Measurements from ENCODE around the gene SLC9A3.

SLC9A3 gene

DNA sequence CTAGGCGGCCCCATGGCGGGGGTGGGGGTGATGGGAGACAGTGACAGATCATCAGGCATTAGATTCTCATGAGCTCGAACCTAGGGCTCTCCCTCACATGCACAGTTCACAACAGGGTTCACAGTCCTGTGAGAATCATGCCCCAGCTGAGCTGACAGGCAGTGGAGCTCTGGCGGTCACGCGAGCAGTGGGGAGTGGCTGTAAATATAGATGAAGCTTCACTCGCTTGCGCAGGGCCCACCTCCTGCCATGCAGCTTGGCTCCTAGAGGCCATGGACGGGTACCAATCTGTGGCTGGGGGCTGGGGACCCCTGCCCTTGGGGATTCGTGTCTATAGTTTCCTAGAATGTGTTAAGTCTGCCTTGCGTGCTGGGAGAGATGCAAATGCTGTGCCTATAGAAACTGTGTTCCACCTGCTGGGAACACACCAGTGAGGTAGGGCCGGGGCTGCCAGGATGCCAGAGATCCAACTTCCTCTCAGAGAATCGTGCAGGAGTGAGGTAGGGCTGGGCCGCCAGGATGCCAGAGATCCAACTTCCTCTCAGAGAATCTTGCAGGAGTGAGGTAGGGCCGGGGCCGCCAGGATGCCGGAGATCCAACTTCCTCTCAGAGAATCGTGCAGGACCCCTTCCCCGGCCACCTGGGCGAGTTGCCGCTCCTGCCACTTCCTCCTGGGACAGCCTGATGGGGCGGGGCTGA, 95.3 kb downstream of the SLC9A3 start:
- DNase-seq (ENCODE audit: low read depth) = no peak

DNA sequence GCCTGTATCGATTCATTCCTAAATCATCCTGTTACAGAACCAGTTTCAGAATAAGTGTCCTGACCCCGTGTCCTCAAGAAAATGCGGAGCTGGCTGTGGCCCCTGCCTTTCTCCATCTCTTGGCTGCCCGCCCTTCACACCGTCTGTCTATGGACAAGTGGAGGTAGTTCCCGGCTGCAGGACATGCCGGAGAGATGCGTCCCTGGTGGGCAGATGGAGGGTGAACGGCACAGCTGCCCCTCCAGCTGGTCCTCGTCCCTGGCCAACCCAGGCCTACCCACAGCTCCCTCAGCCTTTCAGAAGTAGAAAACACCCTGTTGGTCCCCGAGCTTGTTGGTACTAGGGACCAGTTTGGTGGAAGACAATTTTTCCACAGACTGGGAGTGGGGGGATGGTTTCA, 96.0 kb downstream of the SLC9A3 start:
- DNase-seq (ENCODE audit: low read depth) = no peak

GRCh38 chr5:427415-428087, 96.7 kb downstream of the SLC9A3 start:
- DNase-seq (ENCODE audit: low read depth) = no peak

GRCh38 chr5:426392-426976, 97.8 kb downstream of the SLC9A3 start:
- DNase-seq (ENCODE audit: low read depth) = no peak

DNA sequence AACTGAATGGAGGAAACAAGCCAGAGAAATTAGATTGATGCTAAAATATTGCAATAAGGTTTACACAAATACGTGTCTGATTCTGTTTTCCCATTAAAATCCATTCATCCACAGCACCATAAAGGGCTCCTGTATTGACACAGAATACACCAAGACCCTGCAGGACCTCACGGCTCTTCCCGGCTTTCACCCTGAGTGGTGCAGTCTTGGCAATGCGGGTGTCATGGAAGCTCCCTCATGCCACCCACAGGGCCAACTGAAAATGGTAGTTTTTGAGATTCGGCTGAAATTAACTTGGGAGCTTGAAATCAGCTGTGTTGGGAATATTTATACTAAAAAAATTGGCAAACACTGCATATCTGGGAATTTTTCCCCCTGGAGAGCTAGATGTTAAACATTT, 98.5 kb downstream of the SLC9A3 start:
- no peak for DNase-seq (ENCODE audit: low read depth)

GRCh38 chr5:424301-425110, 99.7 kb downstream of the SLC9A3 start:
- DNase-seq (ENCODE audit: low read depth) = no peak

DNA sequence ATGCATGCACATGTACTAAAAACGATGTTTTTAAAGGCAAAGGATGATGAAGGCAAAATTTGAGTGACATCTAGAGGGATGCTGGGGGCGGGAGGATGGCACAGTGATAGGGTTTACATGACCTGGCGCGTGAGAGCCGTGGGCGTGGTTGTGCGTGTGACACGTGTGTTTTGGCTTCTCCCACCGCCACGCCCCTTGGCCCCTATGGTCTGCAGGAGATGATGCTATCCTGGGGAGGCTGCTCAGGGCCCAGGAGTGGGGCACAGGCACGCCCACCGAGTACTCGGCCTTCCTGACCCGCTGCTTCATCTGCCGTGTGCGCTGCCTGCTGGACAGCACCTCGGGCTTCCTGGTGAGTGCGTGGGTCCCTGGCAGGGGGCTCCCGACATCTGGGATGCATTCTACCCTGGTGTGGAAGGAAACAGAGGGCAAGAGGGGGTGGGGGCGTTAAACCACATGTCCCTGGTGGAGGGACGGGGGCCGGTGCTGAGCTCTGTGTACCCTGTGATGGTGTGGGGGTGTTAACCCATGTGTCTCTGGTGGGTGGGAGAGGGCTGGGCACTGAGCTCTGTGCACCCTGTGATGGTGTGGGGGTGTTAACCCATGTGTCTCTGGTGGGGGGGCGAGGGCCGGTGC, 100.5 kb downstream of the SLC9A3 start:
- DNase-seq (ENCODE audit: low read depth) = no peak

DNA sequence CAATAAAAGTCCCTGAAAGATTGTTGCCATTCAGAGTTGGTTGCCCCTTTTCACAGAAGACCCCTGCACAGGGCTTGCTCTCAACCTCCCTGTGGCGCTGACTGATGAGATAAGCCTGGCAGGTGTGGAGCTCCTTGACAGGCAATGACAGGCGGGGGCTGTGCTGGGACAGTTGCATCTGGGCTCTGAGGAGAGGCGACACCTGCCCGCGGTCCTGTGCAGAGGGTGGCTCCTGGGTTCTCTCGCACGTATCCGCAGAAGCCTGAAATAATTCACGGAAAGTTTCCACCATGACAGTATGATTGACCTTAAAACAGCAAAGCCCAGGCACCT, 101.0 kb downstream of the SLC9A3 start:
- DNase-seq (ENCODE audit: low read depth) = no peak

GRCh38 chr5:422323-423232, 101.7 kb downstream of the SLC9A3 start:
- DNase-seq (ENCODE audit: low read depth) = no peak

DNA sequence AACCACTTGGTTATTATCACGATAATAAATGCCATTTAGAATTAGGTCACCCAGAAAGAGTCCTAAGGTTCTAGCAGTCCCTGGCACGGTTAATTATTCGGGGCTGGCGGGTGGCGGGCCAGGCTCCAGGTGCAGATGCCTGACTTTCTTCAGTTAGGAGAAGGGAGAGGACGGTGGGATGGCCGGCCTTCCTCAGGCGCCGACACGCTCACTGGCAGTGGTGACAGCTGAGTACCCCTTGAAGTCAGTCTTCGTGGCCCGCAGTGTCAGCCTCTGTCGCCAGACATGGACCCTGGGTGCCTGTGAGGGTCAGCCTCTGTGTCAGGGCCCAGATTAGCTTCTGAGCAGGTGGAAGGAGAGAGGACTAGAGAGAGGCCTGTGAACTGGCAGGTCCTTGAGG, 102.3 kb downstream of the SLC9A3 start:
- DNase-seq (ENCODE audit: low read depth) = no peak

GRCh38 chr5:421287-421880, 102.9 kb downstream of the SLC9A3 start:
- DNase-seq (ENCODE audit: low read depth) = no peak

DNA sequence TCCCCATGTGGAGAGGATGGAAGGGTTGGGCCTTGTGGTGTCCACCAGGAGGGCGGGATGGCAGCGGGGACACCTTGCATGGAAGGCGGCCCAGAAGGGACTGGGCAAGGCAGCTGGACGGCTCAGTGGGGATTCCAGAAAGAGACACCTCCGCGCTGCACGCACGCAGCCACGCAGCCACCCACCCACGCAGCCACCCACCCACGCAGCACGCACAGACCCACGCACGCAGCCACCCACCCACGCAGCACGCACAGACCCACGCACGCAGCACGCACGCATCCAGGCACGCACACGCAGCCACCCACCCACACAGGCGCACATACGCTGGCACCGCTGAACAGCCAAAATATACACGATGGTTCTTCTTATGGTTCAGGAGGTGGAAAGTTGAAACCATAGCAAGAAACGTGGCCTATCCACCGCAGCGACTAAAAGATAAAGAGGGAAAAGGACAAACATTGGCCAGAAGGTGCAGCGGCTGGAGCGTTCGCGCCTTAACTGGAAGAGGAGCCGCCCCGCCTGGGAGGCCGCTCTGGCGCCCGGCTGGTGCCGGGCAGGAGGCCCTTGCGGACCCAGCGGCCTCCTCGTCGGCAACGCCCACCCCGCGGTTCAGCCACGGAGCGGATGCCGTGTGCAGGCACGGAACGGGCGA, 103.5 kb downstream of the SLC9A3 start:
- DNase-seq (ENCODE audit: low read depth) = no peak

Measured in stromal cell of bone marrow (primary cell).